ENCODE measurements around the gene MIAT. TPM values are rescaled to one million over a fixed set of nuclear protein-coding genes. Genes with fewer than 3 reads are reported as not detected.

The MIAT gene
- total RNA-seq: 1 to 10 TPM in 2 of 4 donors, under 1 TPM in 2; 0.50 to 2.4 (median 1.4) TPM

DNA sequence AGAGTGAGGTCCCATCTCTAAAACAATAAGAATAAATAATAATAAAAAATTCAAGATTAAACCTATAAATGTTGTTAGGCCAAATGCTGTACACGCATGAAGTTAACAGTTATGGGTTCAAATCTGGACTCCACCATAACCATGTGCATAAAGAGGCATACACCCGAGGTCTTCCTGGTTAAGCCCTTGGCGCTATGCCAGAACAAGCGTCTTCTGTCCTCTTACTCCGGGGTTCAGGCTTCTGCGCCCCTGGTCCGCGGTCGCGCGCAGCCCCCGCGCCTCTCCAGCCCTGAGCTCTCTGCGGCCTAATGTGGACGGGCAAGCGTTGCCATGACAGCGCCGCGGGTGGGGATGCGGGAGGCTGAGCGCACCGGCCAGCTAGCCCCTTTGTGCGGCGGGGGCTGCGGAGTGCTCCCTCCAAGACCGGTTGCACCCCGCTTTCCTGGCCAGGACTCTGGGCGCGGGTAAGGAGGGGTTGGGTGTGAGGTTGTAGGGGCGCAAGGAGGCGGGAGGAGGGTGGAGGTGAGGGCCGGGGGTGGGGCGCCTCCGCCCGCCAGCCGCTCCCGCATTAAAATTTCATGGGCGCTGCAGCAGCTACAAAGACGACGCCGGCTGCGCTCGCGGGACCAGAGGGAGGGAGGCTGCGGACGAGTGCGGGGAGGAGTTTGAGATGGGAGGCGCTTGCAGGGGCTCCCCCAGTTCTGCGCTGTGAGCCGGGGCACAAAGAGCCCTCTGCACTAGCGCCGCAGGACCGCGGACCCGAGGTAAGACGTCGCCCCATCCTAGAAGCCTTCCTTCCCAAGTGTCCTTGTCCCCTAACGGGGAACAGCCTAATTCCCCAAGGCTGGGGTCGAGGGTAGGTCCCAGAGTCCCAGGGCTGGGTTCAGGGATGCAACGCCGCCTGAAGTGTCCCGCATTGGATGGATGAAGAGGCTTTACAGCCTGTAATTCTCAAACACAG is at the start of gene MIAT:
TSS of gene MIAT (plus strand) at position 698 of the 961 bp plus-strand sequence.
- intact Hi-C loops (cut with DNase I): no loop called here
- Histone ChIP-seq H3K27me3 (peaks cover 8 to 88% (median 12%) of the 10 kb centered on the region in 4 donors), H3K36me3 (no peaks in the 10 kb centered on the region), H3K4me1 (peaks cover 22 to 29% (median 22%) of the 10 kb centered on the region in 3 donors), H3K4me3 (peak within 1 kb of the TSS; percentile 7 to 61 (median 35)), H3K27ac (no peak within 1 kb of the TSS), H3K9me3 (no peaks in the 10 kb centered on the region)
- DNase-seq: no peak
- TF ChIP-seq, protein P1, sequence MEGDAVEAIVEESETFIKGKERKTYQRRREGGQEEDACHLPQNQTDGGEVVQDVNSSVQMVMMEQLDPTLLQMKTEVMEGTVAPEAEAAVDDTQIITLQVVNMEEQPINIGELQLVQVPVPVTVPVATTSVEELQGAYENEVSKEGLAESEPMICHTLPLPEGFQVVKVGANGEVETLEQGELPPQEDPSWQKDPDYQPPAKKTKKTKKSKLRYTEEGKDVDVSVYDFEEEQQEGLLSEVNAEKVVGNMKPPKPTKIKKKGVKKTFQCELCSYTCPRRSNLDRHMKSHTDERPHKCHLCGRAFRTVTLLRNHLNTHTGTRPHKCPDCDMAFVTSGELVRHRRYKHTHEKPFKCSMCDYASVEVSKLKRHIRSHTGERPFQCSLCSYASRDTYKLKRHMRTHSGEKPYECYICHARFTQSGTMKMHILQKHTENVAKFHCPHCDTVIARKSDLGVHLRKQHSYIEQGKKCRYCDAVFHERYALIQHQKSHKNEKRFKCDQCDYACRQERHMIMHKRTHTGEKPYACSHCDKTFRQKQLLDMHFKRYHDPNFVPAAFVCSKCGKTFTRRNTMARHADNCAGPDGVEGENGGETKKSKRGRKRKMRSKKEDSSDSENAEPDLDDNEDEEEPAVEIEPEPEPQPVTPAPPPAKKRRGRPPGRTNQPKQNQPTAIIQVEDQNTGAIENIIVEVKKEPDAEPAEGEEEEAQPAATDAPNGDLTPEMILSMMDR (IDR thresholded peaks at IDR 0.05): no peak
- TF ChIP-seq POLR2A (IDR thresholded peaks at IDR 0.05): peak in 1 of 4 donors; percentile 45
- WGBS, 2 donors: 2 to 9% methylated on average over 9 to 25 of the region's 62 CpGs

DNA sequence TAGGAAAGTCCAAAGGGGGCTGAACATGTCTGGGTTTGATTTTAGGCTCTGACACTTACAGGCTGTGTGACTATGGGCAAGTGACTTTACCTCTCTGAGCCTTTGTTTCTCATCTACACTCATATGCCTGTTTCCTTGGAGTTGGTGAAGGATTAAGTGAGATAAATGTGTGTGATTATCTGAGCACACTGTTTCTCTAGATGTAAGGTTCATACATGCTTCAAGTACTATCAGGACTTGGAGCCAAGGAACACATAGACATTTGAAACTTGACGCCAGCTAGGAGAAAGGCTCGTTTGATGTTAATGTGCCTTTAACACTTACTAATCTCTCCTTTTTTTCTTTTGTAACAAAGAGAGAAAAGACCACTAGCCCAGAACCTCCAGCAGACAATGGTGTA is 49.3 kb upstream of the MIAT start:
- H3K9me3 ChIP-seq: no peaks in the 10 kb centered on the region
- intact Hi-C loops (cut with DNase I): no loop called here
- no peak overlapping the region for H3K27ac ChIP-seq
- WGBS, 2 donors: 32 to 33% methylated on average over 2 of the region's 2 CpGs
- TF ChIP-seq, protein P1 (IDR thresholded peaks at IDR 0.05): no peak
- no peak for TF ChIP-seq POLR2A (IDR thresholded peaks at IDR 0.05)
- peaks cover 0 to 15% (median 2%) of the 10 kb centered on the region in 4 donors for H3K27me3 ChIP-seq
- no peaks in the 10 kb centered on the region for H3K36me3 ChIP-seq
- H3K4me1 ChIP-seq: no peaks in the 10 kb centered on the region
- no peak overlapping the region for H3K4me3 ChIP-seq
- no peak for DNase-seq

DNA sequence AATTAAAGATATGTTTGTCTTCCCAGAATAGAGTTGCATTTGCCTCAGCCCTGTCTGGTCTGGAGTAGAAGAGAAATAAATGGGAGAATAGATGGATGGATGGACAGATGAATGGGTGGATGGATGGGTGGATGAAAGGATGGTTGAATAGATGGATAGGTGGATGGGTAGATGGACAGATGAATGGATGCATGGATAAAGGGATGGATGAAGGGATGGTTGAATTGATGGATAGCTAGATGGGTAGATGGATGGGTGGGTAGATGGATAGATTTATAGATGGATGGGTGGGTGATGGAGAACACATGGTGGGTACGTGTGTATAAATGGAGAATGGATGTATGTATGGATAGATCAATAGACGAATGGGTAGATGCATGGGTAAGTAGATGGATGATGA is 48.1 kb upstream of the MIAT start:
- WGBS, 2 donors: 80 to 87% methylated on average over 2 of the region's 2 CpGs
- TF ChIP-seq, protein P1 (IDR thresholded peaks at IDR 0.05): no peak
- no peak for TF ChIP-seq POLR2A (IDR thresholded peaks at IDR 0.05)
- intact Hi-C loops (cut with DNase I): no loop called here
- no peaks in the 10 kb centered on the region for H3K36me3 ChIP-seq
- DNase-seq: no peak
- no peak overlapping the region for H3K27ac ChIP-seq
- peaks cover 0 to 24% (median 2%) of the 10 kb centered on the region in 4 donors for H3K27me3 ChIP-seq
- no peaks in the 10 kb centered on the region for H3K9me3 ChIP-seq
- H3K4me3 ChIP-seq: no peak overlapping the region
- no peaks in the 10 kb centered on the region for H3K4me1 ChIP-seq

DNA sequence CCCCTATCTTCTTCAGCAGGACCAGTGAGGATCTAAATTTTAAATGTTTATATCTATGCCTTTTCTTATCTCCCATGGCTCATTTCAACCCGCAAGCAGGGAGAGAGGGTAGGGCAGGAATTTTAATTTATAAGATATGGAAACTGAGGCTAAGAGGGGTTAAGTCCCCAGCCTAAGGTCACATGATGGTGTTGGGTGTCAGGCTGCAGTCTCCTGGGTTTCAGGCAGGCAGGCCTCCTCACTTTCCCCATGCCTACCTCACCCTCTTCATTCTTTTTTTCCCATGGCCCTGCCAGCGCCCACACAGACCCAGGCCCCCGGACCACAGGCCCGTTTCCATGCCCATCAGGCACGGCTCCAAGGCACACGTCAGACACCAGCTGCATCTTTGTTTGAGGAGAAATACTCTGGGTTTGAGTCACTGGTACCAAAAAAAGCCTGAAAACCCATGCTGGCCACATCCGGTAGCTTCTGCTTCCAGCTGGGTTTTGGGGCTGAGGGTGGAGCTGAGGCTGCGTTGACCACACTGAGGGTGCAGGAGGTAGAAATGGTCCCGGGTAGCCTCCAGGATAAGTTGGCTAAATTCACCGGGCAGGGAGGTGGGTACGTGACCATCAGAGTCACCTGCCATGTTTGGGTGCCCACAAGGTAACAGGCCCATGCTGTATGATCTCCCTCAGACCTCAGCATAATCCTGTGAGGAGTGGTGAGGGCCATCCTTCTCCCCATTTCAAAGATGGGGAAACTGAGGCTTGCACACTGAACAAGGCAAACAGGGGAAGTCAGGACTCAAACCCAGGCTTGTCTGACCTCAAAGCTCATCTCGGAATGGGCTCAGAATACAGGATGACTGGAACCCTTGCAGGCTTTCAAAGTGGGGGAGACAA is 47.1 kb upstream of the MIAT start:
- no peak overlapping the region for H3K4me3 ChIP-seq
- no peaks in the 10 kb centered on the region for H3K9me3 ChIP-seq
- intact Hi-C loops (cut with DNase I): no loop called here
- no peak for DNase-seq
- H3K27me3 ChIP-seq: peaks cover 0 to 34% (median 2%) of the 10 kb centered on the region in 4 donors
- H3K4me1 ChIP-seq: no peaks in the 10 kb centered on the region
- TF ChIP-seq, protein P1 (IDR thresholded peaks at IDR 0.05): no peak
- TF ChIP-seq POLR2A (IDR thresholded peaks at IDR 0.05): no peak
- WGBS, 2 donors: 42 to 49% methylated on average over 10 of the region's 12 CpGs
- H3K27ac ChIP-seq: peak overlapping the region in 1 of 4 donors; percentile 14
- no peaks in the 10 kb centered on the region for H3K36me3 ChIP-seq

Measured in esophagus squamous epithelium (tissue), 5 donors.